Measurements from ENCODE around the gene C2CD4D.
"Not testable (repeated sequence)": the region's sequence is repeated elsewhere in the genome, so short reads cannot be mapped to it uniquely, and the experiment has no call there.

Gene C2CD4D

DNA sequence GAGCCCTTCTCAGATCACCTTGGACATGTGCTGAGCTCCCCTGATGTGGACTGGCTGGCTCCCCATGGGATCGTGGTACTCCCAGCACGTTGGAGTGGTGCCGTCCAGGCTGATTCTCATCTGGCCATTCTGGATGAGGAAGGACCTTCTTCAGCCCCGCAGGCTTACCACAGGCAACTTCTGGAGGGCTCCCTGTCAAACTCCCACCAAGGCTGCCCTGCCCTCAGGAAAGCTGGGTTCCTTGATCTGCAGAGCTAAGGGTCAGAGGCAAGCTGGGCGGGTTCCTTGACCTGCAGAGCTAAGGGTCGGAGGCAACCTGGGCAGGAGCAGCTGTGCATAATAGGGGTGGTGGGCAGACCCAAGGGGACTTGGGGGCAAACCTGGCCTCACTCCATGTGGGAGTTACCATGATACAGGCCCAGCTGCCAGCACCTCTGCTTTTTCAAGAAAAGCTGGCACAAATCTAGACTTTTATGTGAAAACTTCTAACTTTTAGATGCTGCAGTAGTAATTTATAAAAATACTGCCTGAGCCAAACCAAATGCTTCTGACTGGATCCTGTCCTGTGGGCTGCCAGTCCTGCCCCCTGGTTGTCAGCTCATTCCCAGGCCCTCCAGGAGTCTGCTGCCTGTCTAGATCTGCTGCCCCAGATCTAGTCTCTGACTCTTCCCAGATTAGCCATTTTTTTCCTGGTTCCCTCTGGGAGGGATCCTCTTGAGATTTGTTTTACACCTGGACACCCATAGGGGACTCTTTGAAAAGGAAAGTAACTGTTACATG is 19.5 kb upstream of the C2CD4D start:
- no peak for DNase-seq (ENCODE audit: low read depth, low spot score)

DNA sequence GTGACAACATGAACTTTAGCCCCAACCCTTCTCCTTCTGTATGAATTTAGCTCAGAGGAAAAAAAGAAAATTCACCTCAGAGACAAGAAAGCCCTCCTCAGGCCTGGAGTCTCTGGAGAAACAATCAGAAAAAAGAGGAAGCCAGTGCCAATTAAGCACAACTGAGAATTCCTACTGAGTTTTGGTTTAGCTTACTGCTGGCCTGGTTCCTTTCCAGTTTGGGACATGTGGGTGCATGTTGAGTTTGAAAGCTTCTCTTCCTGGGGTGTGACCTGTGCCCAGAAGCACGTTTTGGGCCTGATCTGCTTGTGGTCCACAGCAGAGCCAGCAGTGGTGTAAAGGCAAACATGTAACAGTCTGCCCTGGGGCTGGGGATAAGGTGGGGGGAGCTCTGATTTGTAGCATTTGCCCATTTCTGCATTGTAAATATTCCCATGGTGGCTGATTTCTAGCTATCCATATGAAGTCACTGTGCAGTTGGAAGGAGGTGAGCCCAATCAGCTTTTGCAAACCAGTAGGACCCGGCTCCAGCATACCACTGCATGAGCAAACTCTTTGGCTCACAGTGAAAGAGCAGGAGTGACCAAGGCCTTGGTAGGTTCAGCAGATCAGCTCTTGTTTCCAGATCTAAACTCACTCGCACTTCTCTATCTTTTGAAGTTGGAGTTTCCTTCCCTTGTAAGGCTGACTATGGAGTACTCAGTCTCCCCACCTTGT is 18.6 kb upstream of the C2CD4D start:
- no peak for DNase-seq (ENCODE audit: low read depth, low spot score)

DNA sequence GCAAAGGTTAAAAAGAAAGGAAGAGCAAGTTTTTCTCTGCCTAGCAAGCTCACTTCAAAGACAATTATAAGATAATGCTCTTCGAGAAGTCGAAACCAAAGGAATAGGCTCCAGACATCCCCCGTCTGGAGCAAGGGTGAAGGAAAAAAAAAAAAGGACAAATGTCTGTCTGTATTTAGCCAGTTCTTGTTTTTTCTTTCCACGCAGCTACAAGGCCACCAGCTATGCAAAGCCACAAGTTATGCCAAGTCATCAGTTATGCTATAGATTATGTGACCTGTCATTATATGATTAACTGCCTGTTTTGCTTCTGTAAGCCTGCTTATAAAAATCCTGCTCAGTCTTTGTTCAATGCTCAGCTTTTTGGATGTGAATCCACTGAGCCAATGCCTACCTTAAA is 16.3 kb upstream of the C2CD4D start:
- no peak for DNase-seq (ENCODE audit: low read depth, low spot score)

DNA sequence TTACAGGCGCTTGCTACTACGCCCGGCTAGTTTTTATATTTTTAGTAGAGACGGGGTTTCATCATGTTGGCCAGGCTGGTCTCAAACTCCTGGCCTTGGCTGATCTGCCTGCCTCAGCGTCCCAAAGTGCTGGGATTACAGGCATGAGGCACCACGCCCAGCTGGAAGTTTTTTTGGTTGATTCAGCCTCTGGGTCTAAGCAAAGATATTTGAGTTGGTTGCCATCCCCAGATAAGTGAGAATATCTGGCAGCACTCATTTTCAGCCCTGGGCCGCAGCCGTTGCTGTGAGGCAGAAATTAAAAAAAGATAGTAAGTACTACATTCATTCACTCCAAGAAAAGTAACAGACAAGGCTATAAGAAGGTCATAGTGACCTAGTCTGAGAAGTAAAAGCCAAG is 15.9 kb upstream of the C2CD4D start:
- not testable (repeated sequence) for DNase-seq (ENCODE audit: low read depth, low spot score)

DNA sequence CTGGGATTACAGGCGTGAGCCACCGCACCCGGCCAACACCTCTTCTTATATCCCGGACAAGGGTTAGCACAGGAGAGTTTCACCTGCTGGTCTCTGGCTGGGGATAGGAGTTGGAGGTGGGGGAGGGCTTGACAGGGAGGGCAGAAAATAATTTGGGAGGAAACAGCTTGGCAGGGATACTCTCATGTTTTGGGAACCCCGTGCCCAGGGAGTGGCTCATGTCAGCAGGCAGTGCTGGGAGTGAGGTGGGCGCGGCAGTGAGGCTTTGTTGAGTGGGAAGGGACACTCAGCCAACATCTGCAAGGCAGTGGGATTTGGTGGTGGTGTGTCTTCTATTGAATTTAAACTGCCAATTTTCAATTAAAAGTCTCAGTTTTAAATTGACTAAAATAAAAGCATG is 15.0 kb upstream of the C2CD4D start:
- no peak for DNase-seq (ENCODE audit: low read depth, low spot score)

DNA sequence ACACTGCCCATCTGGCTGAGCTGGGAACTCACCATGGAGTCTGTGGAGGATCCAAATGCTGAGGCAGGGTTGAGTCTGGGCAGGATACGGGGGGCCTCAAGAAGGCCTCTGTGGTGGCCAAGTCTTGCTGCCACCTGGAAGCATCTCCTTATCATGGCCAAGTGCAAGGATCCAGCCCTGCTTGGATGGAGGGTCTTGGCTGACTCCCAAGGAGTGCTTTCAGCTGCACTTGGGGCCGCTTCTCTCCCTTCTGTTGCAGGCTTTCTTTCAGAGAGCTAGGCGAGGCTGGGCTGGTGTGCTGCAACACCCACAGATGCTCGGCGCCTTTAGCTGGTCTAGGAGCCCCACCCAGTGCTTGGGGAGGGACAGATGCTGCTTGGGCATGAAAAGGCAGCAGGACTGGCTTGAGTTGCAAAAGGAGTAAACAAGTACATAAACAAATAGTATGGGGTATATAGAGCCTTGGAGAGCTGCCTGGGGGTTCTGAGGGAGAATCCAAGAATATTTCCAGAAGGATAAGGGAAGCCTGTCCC is 13.9 kb upstream of the C2CD4D start, which contains the start of gene THEM5:
Gene THEM5, minus strand, starts transcription at position 302 of the 533 bp plus-strand sequence. Its CDS starts 147 bp downstream, at position 155.
- DNase-seq (ENCODE audit: low read depth, low spot score), result no peak

DNA sequence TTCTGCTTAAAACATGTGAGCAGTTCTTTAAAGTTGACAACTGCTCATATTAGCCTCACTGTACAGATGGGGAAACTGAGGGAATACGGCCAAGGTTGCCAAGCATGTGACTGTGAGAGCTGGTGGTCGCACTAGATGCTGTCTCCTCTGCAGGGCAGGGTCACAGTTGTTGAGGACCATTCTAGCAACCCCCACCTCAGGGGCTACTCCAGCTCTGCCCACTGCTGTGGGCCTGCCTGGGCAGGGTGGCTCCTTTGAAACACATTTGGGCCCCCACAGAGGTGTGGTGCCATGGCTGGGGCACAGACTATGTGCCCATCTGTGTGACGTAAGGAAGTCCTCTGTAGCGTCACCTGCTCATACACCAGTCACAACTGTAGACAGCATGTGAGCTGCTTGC is 13.1 kb upstream of the C2CD4D start:
- no peak for DNase-seq (ENCODE audit: low read depth, low spot score)

DNA sequence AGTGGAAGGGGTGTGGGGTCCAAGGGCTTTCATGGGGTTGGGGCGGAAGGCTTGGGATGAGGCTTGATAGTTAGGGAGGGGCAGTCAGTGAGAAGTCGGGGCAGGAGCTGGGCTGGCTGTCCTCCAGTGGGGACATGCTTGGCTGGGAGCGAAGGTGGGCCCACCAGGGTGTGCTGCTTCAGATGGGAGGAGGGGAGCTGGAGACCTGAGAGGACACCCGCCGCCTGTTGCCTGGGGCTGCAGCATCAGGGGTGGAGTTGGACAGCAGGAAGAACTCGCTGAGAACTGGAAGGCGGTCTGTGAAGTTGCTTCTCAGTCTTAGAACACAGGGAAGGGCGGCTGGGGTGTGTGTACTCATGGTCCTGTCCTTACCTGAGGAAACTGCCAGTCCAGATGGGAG is 12.3 kb upstream of the C2CD4D start:
- no peak for DNase-seq (ENCODE audit: low read depth, low spot score)

DNA sequence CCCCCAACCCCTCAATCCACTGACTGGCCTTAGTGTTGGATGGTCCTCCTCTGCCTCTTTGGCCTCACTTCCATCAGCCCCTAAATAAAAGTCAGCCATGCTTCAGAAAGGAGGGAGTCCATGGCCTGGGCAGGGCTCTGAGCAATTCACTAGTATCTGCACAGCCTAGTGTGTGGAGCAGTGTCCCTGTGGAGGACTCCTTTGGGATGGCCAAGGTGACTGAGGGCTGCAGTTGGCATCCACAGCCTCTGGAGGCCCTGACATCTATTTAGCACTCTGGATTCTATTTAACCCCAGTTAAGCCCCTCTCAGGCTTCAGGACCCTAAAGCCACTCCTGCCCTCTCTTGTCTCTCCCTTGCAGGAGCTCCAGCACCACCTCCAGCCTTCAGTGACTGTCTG is 10.3 kb upstream of the C2CD4D start:
- DNase-seq (ENCODE audit: low read depth, low spot score), result no peak

DNA sequence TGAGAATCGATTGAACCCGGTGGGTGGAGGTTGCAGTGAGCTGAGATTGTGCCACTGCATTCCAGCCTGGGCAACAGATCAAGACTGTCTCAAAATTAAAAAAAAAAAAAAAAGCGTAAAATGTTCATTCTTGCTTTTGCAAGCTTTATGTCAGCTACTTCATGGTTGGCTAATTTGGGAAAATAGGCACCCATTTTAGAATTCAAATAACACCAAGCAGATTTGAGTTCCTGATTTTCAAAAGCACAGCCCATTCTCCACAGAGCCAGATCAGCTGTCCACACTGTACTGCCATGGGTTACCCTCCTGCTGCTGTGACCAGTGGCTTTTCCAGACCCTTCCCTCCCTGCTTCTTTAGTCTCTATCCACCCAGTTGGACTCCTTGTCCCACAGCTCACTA is 9.5 kb upstream of the C2CD4D start:
- no peak for DNase-seq (ENCODE audit: low read depth, low spot score)

DNA sequence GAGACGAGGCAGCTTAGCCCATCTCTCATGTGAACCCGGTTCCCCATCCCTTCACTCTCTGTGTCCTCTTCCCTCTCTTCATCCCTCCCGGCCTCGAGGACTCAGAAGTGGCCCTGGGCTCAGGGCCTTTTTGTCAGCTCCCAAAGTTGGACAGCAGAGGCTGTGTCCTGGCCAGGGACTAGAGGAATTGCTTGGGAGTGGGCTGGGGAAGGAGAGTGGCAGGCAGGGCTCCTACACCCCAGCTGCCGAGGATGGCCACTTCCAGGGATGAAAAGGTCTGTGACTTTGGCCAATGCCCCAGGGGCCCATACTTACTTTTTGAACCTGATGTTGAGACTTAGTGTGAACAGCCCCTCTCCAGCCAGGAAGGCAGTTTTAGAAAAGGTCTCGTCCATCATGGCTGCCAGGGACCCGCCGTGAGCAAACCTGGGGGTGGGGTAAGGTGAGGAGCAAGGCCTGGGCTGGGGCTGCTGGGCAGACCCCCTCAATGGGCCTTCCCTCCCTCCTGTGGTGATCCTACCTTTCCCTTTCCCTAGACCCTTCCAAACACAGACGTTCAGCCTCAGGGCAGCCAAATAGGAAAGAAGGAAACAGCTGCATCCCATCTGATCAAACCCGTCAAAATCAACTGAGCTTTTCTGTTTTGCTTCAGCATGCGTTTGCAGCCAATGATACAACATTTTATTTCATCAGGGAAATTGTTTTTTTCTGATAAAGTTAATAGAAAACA is 8.4 kb upstream of the C2CD4D start:
- no peak for DNase-seq (ENCODE audit: low read depth, low spot score)

DNA sequence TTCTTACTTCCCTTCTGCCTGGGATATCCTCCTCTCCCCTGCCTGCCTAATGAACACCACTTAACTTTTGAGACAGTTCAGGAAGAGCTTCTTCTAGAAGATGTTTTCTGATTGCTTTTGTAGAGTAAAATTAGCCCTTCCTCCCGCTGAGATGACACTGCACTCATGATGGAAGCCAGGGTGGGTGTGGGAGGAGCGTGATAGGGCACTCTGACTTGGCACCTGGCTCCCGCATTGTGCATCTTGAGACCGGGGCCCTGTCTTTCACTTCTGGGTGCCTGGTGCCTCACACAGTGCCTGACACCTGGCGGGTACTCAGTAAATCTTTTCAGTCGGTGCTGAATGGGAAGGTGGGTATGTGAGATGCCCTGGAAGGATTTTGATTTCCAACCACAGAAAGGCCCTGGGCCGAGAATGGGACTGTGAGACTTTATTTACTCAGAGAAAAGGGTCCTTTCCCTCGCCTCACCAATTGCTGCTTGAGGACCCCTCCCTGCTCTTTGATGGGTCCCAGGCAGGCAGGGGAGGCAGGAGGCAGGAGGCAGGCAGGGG is 7.1 kb upstream of the C2CD4D start:
- no peak for DNase-seq (ENCODE audit: low read depth, low spot score)

DNA sequence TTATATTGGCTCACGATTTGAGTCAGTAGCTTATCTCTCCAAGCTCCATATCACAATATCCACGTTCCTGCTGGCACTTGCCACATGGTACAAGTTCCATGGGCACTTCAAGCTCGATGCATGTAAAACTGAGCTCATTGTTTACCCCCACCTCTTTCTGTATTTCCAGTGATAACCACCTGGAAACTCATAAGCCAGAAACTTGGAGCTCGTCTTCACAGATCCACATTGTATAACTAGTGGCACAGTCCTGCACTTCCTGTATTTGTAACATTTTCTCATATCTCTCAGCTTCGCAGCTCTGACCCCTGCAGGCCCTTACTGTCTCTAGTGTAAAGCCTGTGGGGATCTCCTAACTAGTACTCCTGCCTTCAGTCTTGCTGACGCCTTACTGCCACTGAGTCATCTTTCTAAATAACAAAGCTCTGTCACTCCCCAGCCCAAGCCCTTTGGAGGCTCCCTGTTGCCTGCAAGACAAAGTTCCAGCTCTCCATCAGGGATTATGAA is 6.5 kb upstream of the C2CD4D start:
- no peak for DNase-seq (ENCODE audit: low read depth, low spot score)

DNA sequence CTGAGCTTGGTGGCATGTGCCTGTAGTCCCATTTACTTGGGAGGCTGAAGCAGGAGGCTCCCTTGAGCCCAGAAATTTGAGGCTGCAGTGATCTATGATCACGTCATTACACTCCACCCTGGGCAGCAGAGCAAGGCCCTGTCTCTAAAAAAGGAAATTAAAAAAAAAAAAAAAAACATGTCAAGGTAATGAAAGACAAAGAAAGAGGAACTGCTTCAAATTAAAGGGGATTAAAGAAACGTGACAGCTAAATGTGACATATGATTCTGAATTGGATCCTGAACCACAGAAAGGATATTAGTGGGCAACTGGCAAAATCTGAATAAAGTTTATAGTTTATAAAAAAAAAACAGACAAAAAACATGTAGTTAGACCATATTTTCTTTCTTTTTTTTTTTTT is 3.8 kb upstream of the C2CD4D start:
- DNase-seq (ENCODE audit: low read depth, low spot score), result no peak

DNA sequence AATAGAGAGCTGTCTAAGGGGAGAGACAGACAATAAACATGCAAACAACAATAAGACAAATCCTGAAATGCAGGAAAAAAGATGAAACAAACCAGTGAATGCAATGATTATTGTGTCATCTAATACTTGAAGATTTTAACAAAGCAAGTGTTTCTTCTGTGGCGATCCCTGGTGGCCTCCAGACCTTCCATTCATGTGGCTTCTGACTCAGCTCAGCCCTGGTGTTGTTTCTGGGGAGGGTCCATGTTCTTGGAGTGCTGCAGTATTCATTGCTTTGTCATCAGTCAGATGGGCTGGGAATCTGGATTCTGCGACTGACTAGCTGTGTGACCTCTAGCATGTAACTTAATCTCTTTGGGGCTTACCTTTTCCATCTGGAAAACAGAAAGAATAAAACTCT is 1.5 kb upstream of the C2CD4D start:
- DNase-seq (ENCODE audit: low read depth, low spot score), result no peak

DNA sequence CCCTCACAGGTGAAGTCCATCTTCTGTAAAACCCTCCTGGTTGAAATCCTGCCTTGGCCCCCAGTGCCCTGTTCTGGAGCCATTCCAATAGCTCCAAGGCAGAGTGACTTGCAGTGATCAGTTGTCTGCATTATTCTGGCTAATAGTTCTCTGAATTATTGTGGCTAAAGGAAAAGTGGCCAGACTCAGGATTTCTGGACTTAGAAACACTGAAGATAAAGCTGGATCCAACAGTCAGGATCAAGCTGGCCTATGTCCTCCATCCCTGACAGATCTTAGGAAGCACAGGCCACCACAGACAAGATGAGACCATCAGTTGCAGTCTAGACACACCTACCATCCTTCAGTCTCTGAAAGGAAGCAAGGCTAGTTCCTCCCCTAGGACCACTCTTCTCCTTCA is 801 bp upstream of the C2CD4D start:
- no peak for DNase-seq (ENCODE audit: low read depth, low spot score)

DNA sequence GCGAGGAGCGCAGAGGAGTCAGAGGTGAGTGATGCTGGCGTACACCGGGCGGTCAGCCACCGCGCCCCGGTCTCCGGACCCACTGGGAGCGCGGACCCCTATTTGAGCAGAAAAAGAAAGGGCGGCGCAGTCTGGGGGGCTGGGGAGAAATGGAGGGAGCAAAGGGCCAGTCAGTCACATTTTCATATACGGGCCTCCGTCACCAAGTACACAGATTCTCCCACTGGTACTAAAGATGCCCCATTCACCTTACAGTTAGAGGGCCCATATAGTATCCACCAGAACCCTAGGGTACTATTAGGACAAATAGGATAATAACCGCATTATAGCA is 573 bp downstream of the C2CD4D start:
- no peak for DNase-seq (ENCODE audit: low read depth, low spot score)

DNA sequence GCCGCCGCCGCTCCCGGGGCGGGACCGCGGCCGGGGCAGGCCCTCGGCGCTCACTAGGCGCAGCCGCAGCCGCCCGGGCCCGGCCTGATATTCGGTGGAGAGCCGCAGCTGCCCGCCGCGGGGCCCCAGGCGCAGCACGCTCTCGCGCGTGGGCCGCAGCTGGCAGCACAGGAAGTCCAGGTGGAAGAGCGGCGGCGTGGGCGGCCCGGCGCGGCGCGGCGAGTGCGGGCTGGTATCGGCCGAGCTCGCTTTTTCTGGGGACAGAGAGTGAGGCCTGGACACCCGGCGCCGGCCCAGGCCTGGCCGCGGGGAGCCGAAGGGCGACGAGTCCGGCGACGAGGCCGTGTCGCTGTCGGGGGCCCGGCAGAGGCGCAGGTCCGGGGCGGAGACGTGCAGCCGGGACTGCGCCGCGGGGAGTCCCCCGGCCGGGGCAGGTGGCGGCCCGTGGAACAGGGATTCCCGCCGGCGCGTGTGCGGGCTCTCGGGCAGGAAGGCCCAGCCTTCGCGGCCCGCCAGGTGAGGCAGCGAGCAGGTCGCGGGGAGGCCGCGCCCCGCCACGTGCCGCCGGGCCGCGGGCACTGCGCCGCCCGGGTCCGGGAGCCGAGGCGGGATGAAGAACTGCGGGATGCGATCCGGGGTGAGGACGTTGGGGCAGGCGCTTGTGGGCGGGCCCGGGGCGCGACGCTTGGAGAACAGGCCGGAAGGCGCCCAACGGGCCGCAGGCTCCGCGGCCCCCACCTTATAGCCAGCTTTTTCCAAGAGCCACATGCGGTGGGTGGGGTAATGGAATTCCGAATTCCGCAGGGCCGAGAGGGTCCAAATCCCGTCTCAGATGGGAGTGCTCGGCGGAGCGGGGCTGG is 1.2 kb downstream of the C2CD4D start:
- no peak for DNase-seq (ENCODE audit: low read depth, low spot score)

DNA sequence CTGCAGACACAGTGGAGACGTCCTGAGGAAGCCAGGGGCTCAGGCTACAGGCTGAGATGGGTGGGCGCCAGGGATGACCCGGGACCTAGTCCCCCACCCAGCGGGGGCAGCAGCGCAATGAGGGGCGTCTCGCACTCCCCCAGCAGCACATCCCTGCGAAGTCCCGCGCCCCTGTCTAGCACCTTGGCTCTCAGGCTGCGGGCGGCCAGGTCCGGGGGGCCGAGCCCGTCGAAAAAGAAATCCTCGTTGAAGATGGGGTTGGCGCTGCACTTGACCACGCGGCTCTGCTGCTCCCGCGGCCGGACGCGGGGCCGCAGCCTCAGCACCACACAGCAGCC is 1.8 kb downstream of the C2CD4D start:
- no peak for DNase-seq (ENCODE audit: low read depth, low spot score)

DNA sequence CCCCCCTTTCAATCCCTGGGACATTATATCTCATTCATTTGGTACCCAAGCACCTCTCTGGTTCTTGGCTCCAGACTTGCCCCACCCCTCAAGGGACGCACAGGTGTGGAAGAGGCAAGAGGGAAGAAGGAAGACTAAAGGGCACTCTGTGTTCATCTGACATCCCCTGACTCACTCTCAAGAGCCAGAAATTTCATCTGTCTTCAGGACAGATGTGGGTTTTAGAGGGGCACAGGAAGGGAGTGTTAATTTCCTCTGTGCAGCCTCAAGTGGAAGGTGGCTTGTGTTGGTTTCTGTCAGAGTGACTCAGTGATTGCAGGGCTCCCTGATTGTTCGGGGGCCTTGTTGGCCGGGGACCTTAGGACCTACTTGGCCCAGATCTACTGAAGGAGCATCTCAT is 2.4 kb downstream of the C2CD4D start:
- DNase-seq (ENCODE audit: low read depth, low spot score), result no peak

DNA sequence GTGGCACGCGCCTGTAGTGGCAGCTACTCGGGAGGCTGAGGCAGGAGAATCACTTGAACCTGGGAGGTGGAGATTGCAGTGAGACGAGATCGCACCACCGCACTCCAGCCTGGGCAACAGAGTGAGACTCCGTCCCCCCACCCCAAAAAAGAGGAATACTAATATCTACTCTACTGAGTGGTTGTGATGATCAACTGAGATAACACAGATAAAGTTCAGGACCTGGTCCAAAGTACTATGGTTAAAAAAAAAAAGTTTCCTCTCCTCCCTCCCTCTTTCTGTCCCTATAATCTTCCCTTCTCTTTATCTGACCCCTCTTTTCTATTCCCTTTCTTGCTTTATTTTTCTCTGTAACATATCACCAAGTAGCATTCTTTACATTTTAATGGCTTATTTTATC is 4.0 kb downstream of the C2CD4D start:
- no peak for DNase-seq (ENCODE audit: low read depth, low spot score)

Measured in activated naive CD8-positive, alpha-beta T cell treated with anti-CD3 and anti-CD28 coated beads, Interleukin-2, amount 50 U/mL, for 16 hours (primary cell).